Renal cortex interstitium (tissue), 15 donors: ENCODE measurements around the gene PTPRE. TPM values are rescaled to one million over a fixed set of nuclear protein-coding genes. Genes with fewer than 3 reads are reported as not detected.
A peak's percentile ranks its signal among the peaks of the same experiment; 100 is the strongest.

Source experiments
- DNase-seq, 11 donors: peaks; one replicate each; pipeline ENCODE4 v3.0.0-alpha.2; 2013; ENCODE audit warnings: low read depth in 9 of 11, low spot score in 4 of 11; ENCODE audit errors: extremely low read depth in 1 of 11
- long read RNA-seq, 16 experiments: transcript quantifications; one replicate each; lab custom pipeline, GENCODE V29; 2026
- polyA plus RNA-seq, 3 donors: library from polyadenylated mRNA; unstranded; fragments of 120-200 nt; gene quantifications; one replicate each; pipeline ENCODE4 v1.2.1, GENCODE V29; 2013; ENCODE audit not compliant: insufficient read length in 3 of 3

The PTPRE gene, protein sequence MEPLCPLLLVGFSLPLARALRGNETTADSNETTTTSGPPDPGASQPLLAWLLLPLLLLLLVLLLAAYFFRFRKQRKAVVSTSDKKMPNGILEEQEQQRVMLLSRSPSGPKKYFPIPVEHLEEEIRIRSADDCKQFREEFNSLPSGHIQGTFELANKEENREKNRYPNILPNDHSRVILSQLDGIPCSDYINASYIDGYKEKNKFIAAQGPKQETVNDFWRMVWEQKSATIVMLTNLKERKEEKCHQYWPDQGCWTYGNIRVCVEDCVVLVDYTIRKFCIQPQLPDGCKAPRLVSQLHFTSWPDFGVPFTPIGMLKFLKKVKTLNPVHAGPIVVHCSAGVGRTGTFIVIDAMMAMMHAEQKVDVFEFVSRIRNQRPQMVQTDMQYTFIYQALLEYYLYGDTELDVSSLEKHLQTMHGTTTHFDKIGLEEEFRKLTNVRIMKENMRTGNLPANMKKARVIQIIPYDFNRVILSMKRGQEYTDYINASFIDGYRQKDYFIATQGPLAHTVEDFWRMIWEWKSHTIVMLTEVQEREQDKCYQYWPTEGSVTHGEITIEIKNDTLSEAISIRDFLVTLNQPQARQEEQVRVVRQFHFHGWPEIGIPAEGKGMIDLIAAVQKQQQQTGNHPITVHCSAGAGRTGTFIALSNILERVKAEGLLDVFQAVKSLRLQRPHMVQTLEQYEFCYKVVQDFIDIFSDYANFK
- 1 to 10 TPM; 5.6 to 7.8 (median 5.7) TPM for polyA plus RNA-seq
- long read RNA-seq, donor 1 = 0 reads
- long read RNA-seq, donor 2 = 0 reads
- long read RNA-seq, donor 3 = 0 reads
- long read RNA-seq, donor 4, full-length matches to known transcripts = 1 of 1 reads
- long read RNA-seq, donor 4, partial matches to known transcripts = 0 of 1 reads
- long read RNA-seq, donor 4, other reads (novel, unspliced or antisense) = 0 of 1 reads
- long read RNA-seq, donor 5 = 0 reads
- long read RNA-seq, donor 6 = 0 reads
- long read RNA-seq, donor 7 = 0 reads
- long read RNA-seq, donor 8, full-length matches to known transcripts = 1 of 1 reads
- long read RNA-seq, donor 8, partial matches to known transcripts = 0 of 1 reads
- long read RNA-seq, donor 8, other reads (novel, unspliced or antisense) = 0 of 1 reads
- long read RNA-seq, donor 9 = 0 reads
- long read RNA-seq, donor 10 = 0 reads
- long read RNA-seq, donor 11 = 0 reads
- long read RNA-seq, donor 12 = 0 reads
- long read RNA-seq, donor 13 = 0 reads
- long read RNA-seq, donor 14 = 0 reads
- long read RNA-seq, donor 15 = 0 reads
- long read RNA-seq, donor 16, full-length matches to known transcripts = 1 of 1 reads
- long read RNA-seq, donor 16, partial matches to known transcripts = 0 of 1 reads
- long read RNA-seq, donor 16, other reads (novel, unspliced or antisense) = 0 of 1 reads

DNA sequence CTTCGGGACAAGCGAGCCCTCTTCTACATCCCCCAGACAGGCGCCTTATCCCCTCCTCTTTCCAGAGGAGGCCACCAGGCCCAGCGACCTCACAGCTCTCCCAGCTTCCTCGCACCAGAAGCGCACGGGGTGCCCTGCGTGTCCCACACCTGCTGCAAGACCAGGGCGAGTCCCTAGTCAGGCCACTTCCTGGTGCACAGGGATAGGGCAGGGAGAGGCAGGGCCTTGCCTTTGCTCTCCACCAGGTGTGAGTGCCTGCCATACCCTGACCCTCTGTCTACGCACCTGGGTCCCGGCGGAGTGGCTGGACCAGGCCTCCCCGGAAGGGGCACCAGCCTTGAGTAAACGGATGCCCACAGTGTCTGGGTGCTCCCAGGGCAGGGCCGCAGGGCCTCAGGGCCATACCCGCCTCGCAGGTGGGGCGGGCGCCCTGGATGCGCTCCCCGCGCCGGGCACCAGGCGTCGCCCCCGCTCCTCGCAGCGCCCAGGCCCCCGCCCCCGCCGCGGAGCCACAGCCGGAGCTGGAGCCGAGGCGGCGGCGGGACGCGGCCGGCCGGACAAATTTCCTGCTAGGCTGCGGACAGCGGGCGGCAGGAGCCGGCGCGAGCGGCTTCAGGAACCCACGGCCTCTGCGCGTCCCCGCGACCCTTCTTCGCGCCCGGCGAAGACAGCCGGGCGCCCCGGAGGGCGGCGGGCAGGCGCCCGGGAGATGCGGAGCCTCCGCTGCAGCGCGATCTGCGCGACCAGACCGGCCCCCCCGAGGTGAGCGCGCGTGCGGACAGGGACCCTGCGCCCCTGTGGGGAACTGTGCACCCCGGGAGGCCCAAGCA, at the start of gene PTPRE:
Gene PTPRE, plus strand, starts transcription at position 556 of the 830 bp plus-strand sequence. CDS start 133,779 bp downstream, outside the sequence.
- peak in 9 of 11 donors; percentile 24 to 64 (median 47) for DNase-seq

DNA sequence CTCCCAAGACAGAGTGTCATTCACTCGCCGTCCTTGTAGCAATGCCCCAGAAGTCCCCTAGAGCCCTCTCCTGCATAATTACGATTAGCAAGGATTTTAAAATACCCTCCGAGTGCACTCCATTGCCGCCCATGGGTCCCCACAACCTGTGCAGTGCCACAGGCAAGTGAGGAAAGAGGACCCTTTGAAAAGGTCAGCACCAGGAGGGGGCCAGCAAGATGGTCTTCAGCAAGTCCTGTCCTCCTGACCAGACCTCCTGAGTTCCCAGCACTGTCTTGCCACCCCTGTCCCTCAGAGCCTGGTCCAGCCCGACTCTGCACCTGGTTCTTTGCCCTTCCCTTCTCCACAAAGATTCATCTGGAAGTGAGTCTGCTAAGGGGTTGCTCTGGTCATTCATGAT, 46.3 kb upstream of the PTPRE start:
- no peak for DNase-seq

DNA sequence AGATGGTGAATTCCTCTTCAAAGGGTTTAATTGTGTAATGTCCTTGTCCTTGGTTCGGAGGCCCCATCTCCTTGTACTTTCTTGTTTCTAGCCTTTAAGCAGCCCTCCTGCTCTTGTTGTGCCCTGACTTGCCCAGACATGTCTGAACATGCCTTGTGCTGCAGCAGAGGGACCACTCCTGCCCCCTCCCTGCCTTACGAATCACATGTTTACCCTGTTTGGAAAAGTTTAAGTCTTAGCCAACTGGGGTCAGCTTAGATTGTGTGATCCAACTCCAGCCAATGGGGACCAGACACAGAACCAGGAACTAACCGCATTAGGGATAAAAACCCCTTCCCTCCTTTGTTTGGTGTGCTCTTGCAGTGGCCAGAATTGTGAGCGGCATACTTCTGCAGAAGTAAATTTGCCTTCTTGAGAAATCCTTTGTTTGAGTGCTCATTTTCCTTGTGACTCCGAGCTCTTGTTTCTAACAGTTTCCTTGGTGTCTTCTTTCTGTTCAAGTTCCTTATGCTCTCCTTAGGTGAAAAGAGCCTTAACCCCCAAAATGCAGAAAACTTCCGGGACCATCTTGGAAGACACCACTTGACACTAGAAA, 43.6 kb upstream of the PTPRE start:
- DNase-seq = no peak

DNA sequence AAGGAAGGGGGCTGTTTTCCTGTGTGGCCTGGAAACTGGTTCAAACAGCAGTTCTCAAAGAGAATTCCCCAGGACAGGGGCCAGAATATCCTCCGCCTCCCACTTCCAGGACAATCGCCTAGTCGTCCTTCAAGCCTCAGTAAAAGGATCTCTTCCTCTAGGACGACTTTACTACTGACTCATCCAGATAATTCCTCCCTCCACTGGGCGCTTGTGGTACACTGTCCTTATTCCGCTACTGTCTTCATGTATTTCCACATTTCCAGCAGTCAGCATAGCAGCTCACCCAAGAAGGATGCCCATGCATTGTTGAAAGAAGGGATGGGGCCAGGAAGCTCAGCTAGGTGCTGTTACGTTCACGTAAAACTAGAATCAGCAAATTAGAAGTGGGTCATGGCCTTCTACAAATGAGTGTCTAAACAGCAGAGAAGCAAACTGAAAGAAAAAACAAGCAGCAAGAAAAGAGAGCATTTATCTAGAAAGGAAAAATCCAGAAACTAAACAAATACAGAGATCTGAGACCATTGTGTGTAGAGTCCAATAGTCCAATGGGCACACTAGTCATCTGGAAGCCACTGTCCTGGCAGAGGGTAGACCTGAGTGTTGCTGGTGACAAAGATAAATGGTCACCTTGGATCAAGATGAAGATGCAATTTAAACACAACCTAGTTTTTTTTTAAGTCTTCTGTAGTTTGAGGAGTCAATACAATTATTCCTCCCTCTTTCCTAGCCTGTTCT, 40.5 kb upstream of the PTPRE start:
- DNase-seq = no peak

DNA sequence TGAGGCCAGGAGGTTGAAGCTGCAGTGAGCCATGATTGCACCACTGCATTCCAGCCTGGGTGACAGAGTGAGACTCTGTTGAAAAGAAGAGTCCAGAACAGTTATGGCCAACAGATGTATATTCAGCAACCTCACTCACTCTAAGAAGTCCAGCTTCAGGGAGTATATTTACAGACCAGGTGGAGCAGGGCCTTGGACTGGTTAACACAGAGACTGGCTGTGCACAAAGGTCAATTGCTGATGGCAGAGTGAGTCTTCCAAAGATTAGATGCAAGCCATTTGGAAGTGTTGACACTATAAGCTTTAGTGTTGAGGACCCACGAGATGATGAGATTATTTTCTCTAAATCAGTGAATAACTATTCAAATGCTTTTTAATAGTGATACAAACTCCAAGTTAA, 39.1 kb upstream of the PTPRE start:
- no peak for DNase-seq

DNA sequence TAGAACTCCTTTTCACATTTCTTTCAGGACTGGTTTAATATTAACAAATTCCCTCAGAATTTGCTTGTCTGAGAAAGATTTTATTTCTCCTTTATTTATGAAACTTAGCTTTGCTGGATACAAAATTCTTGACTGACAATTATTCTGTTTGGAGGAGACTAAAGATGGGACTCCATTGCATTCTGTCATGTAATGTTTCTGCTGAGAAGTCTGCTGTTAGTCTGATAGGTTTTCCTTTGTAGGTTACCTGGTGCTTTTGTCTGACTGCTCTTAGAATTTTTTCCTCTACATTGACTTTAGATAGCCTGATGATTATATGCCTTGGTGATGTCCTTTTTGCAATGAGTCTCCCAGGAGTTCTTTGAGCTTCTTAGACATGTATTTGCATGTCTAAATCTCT, 37.6 kb upstream of the PTPRE start:
- DNase-seq = no peak

DNA sequence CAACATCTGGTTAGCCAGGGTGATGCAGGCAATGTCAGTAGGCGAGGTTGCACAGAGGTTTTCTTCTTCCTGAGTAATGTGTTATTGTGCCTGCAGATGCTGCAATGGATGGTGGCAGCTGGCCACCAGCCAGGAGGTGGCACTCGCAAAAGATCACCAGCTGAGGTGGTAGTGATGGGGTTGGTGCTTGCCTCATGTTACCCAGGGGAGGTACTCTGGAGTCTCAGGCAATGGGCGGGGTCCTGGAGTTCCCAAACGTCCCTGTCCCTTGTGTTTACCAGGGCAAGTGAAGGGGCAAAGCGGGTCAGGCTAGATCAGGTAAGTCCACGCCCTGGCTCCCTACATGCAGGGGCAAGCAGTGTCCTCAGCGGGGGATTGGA, 35.3 kb upstream of the PTPRE start:
- no peak for DNase-seq

DNA sequence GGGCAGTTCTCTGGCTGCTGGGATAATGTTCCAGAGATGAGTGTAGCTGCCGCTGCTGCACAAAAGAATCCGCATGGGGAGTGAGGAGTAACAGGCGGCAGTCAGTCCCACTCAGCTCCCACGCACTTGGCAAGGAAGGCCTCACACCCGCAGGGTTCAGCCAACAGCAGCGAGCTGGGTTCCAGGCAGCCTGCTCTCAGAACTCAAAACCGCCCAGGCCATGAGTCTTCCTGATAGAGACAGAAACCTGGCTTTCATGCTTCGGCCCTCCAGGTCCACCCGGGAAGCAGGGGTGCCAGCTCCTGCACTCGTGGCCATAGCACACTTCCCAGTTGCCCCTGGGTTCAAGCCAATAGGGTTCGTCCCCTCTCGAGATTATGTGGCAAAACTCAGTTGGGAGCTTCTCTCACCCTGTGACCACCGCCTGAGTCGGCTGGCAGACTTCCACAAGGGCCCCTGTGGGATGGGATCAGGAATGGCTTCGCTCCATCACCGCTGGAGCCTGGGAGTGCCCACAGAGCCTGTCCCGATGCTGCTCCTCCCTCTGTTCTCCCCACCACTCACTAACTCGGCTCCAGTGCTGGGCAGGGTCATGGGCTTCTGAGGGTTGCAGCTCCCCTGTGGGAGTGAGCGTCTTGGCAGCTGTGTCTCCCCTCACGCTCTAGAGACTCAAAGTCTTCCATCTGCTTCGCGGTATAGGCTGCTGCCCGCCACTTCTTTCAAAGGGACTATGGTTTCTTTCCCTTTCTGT, 34.7 kb upstream of the PTPRE start:
- DNase-seq = no peak

DNA sequence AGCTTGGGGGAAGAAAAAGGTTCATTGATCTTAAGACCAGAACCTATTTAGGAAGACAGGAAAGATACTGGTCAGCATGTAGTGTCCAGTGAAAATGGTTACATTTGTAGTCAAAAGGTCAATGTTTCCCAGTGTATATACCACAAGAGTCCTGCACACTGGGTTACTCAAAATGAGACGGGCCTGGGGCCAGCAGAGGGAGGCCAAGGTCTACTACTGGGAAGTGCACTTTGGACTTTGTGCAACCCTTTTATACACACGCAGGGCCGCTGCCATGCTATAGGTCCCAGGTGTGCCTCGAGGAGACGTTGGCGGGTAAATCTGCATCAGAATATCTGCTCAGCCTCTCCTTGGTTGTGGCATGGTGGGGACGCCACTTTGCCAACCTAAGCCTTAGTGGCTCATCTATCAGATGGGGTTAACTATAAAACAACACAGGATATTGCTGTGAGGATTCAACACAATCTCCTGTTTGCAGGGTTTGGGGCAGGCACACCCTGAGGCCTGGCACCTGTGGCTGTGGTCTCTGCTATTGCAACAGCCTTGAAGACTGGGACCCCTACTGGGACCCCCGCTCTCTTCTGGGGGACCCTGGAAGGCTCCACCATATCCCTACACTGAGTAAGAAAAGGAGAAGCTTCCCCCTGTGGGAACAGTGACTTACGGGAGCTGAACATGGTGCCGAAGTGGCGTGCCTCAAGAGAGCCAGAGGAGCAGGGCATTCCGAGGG, 33.9 kb upstream of the PTPRE start:
- DNase-seq = no peak

DNA sequence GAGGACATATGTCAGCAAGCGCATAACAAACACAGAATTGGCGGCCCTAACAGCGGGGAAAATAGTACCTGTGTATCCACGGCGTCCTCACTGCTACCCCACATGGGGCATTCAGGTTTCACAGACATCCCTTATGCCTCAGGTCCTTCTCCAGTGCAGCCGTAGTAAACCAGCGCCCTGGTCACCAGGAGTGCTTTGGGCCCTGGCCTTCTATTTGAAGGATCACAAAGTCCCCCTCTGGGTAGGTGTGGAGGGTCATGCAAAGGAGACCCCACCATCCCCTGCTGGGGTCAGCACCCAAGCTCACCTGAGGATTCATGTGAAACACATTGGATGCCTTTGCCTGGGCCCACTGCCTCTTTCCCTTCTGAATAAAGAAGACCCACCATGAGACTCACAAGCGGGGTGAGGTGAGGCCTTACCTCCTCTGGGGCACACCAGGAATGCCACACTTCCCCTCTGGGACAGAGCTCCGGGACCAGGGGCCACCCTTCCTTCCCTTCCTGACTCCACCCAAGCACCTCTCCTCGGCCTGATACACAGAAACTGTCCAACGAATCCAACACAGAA, 32.9 kb upstream of the PTPRE start:
- no peak for DNase-seq

DNA sequence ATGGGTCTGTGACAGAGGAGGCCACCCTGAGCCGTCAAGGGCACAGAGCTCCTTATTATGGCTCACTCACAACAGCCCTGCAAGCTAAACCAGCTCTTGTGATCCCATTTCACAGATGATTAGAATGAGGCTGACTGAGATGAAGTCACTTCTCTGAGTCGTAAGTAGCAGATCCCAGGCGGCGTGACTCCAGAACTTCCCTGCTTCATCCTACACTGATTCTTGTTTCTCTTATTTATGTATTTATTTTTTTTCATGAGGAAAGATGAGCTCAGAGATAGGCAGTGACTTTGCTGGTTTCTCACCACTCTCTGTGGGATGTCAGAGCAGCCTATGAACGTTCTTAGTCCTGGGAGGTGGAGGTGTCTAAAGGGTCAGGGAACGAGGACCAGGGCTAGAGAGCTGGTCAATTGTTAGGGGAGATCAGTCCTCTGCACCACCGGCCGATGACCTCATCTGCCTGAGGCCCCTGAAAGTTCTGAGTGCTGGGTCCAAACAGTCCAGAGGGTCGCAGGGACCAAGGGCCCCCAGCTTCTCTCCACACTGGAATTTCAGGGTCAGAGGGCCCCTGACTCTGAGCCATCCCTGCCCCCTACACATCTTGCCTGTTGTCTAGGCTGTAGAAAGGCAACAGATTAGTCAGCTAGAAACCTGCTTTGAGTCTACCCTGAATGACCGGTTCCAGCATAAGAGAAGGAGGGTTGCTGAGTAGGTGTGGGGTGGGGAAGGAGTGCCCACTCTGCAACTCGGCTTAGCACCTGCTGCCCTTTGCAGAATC, 32.0 kb upstream of the PTPRE start:
- DNase-seq = no peak

DNA sequence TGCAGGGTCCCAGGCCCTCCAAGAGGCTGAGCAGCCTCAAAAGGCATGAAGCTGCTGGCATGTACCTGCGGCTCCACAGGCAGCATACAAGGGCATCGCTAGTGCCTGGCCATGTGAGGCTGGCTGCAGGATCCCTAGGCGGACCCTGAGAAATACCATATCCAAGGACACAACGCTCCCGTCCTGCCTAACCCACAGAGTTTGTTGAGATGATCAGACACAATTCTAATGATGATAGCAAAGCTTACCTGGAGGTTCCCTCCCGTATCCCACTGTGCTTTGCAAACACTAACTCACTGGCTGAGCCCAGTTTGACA, 31.5 kb upstream of the PTPRE start:
- no peak for DNase-seq

DNA sequence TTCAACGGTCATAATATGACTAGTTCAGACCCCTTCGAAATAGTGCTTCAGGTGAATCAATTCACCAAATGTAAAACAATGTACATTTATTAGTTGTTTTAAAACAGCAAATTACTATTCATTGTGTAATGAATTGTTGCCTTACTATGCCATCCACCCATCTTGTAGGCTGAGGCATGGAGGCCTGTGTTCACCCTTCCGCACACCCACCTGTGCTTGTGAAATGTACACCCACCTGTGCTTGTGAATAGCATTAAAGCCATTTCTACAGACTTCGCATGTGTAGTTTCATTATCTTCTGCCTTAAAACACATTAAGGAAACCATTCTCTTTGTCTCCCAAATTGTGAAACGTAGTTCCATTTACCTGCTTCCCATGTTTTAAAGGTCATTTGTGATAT, 31.0 kb upstream of the PTPRE start:
- no peak for DNase-seq

DNA sequence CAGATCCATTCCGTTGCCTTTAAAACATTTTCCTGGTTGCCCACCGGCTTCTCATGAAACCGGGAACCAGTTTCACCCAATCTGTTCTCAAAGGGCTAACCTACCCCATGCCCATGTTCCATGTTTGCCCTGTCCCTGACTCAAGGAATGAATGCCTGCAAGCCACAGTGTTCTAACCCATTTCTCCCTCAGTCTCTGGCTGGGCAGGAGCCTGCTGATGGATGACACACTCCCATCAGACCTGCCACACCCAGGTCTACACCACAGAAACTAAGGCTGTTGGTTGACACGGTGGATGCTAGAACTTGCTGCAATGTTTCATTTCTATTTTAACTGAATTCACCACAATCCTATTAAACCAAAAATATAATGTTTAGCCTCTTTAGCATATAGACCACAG, 29.8 kb upstream of the PTPRE start:
- DNase-seq = no peak

DNA sequence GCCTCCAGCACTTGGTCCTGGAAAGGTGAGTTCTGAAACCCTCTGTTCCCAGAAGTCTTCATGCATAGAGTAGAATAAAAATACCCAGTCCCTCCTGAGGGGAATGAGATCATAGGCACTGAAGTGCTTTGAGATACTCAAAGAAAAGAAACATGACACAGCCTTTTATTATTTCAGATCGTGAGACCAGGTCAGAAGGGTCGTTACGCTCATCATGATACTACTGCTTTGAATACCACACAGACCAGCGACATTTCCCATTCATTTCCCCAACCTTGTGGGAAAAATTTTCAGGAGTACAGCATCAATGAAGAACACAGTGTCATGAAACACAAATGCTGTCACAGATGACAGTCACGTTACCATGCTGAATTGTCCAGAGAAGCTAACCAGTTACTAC, 29.2 kb upstream of the PTPRE start:
- DNase-seq = no peak
